SK-N-SH treated with all-trans-retinoic acid at 6 μM for 48 hours (cell line): ENCODE data around the gene LMTK2.
A peak's percentile ranks its signal among the peaks of the same experiment; 100 is the strongest.

Experiments used
- ATAC-seq: fragments of 200-7000 bp; cut with Tn5 transposase; 3 replicates; pipeline ENCODE4 v1.9.1; 2020; ENCODE audit warnings: mild to moderate bottlenecking, moderate library complexity
- ARNTL ChIP-seq: fragments of 450-650 bp; formaldehyde crosslinking; IDR thresholded peaks from 2 replicates; pipeline ENCODE4 v1.5.0; 2020; ENCODE audit warnings: low read depth, mild to moderate bottlenecking, moderate library complexity, borderline replicate concordance
- BACH2 ChIP-seq: fragments of 250-450 bp; sonication (Bioruptor Pico); IDR thresholded peaks from 2 replicates; pipeline ENCODE4 v1.9.0; 2021; ENCODE audit warnings: mild to moderate bottlenecking, borderline replicate concordance
- CSDC2 ChIP-seq: fragments of 250-450 bp; sonication (Bioruptor Pico); IDR thresholded peaks from 2 replicates; pipeline ENCODE4 v1.5.0; 2020; ENCODE audit warnings: mild to moderate bottlenecking, moderate library complexity
- ESRRG ChIP-seq: fragments of 250-450 bp; sonication (Bioruptor Pico); IDR thresholded peaks from 2 replicates; pipeline ENCODE4 v1.6.1; 2021; ENCODE audit warnings: mild to moderate bottlenecking
- ISL1 ChIP-seq: fragments of 250-450 bp; sonication (Bioruptor Pico); IDR thresholded peaks from 2 replicates; pipeline ENCODE4 v2.1.2; 2022; ENCODE audit warnings: mild to moderate bottlenecking, moderate library complexity
- OSR1 ChIP-seq: fragments of 250-450 bp; sonication (Bioruptor Pico); IDR thresholded peaks from 2 replicates; pipeline ENCODE4 v1.8.0; 2022; ENCODE audit warnings: moderate library complexity, mild to moderate bottlenecking, inconsistent platforms
- RARB ChIP-seq: fragments of 250-450 bp; sonication (Bioruptor Pico); IDR thresholded peaks from 2 replicates; pipeline ENCODE4 v1.8.0; 2021; ENCODE audit warnings: mild to moderate bottlenecking, moderate library complexity
- SNAI2 ChIP-seq: fragments of 250-450 bp; sonication (Bioruptor Pico); IDR thresholded peaks from 2 replicates; pipeline ENCODE4 v1.5.0; 2020; ENCODE audit warnings: mild to moderate bottlenecking, moderate library complexity
- TCF4 ChIP-seq: fragments of 250-450 bp; sonication (Bioruptor Pico); IDR thresholded peaks from 2 replicates; pipeline ENCODE4 v1.8.0; 2021; ENCODE audit warnings: mild to moderate bottlenecking, moderate library complexity, borderline replicate concordance
- TOX ChIP-seq: fragments of 250-450 bp; sonication (Bioruptor Pico); IDR thresholded peaks from 2 replicates; pipeline ENCODE4 v1.8.0; 2021; ENCODE audit warnings: mild to moderate bottlenecking, moderate library complexity, borderline replicate concordance
- ZFP3 ChIP-seq: fragments of 250-450 bp; sonication (Bioruptor Pico); IDR thresholded peaks from 2 replicates; pipeline ENCODE4 v1.5.0; 2020; ENCODE audit warnings: mild to moderate bottlenecking, moderate library complexity
- ZFP30 ChIP-seq: fragments of 450-650 bp; formaldehyde crosslinking; IDR thresholded peaks from 2 replicates; pipeline ENCODE4 v1.5.0; 2022; ENCODE audit warnings: mild to moderate bottlenecking, moderate library complexity
- ZNF565 ChIP-seq: fragments of 450-650 bp; formaldehyde crosslinking; conservative IDR thresholded peaks from 2 replicates; pipeline ENCODE4 v1.5.0; 2020; ENCODE audit warnings: low read depth, mild to moderate bottlenecking, moderate library complexity
- ZNF8 ChIP-seq: fragments of 450-650 bp; formaldehyde crosslinking; IDR thresholded peaks from 2 replicates; pipeline ENCODE4 v1.5.0; 2020; ENCODE audit warnings: mild to moderate bottlenecking, moderate library complexity
- TF ChIP-seq, protein P1 (sequence below): fragments of 250-450 bp; sonication (Bioruptor Pico); IDR thresholded peaks from 2 replicates; pipeline ENCODE4 v1.5.0; 2020; ENCODE audit warnings: mild to moderate bottlenecking, moderate library complexity
- TF ChIP-seq, protein P2 (sequence below): fragments of 250-450 bp; sonication (Bioruptor Pico); IDR thresholded peaks from 2 replicates; pipeline ENCODE4 v1.5.1; 2021; ENCODE audit warnings: mild to moderate bottlenecking, moderate library complexity
- TF ChIP-seq, protein P3 (sequence below): fragments of 250-450 bp; sonication (Bioruptor Pico); IDR thresholded peaks from 2 replicates; pipeline ENCODE4 v1.5.1; 2020; ENCODE audit warnings: low read depth, mild to moderate bottlenecking, moderate library complexity
- TF ChIP-seq, protein P4 (sequence below): fragments of 250-450 bp; sonication (Bioruptor Pico); IDR thresholded peaks from 2 replicates; pipeline ENCODE4 v1.8.0; 2020; ENCODE audit warnings: mild to moderate bottlenecking, moderate library complexity, borderline replicate concordance
- TF ChIP-seq, protein P5 (sequence below): fragments of 250-450 bp; sonication (Bioruptor Pico); IDR thresholded peaks from 2 replicates; pipeline ENCODE4 v1.8.0; 2021; ENCODE audit warnings: low read depth, mild to moderate bottlenecking, moderate library complexity, borderline replicate concordance

Gene LMTK2

DNA sequence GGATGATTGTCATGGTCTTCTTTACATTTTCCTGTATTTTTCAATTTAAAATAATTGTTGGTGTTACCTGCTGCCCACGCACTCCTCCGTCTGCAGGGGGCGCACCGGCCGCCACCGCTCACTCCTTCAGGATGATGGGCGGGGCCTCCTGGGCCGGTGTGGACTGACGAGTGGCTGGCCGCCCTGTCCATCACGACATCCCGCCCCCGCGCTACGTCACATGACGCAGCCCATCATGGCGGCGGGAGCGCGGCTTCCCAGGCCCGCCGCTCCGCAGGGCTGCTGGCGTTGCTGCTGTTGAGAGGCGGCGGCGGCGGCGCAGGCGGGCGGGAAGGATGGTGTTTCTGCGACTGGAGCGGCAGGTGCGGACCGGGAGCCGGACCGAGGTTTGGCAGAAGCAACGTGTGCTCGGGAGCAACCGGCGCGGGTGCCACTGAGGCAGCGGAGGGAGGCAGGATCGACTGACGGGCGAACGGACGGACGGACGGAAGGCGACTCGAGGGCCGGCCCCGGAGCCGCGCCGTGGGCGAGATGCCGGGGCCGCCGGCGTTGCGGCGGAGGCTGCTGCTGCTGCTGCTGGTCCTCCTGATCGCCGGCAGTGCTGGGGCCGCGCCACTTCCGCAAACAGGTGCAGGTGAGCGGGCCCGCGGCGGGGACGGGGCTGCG, at the start of gene LMTK2:
Gene LMTK2 (plus strand): TSS at position 216 of the 666 bp plus-strand sequence. CDS start 316 bp downstream, at position 532.
- TF ChIP-seq BACH2 (CRISPR knock-in tag) = no peak
- TF ChIP-seq ZNF565 = no peak
- no peak for TF ChIP-seq CSDC2 (CRISPR knock-in tag)
- TF ChIP-seq ZNF8 = no peak
- peak; percentile 99 for ATAC-seq

DNA sequence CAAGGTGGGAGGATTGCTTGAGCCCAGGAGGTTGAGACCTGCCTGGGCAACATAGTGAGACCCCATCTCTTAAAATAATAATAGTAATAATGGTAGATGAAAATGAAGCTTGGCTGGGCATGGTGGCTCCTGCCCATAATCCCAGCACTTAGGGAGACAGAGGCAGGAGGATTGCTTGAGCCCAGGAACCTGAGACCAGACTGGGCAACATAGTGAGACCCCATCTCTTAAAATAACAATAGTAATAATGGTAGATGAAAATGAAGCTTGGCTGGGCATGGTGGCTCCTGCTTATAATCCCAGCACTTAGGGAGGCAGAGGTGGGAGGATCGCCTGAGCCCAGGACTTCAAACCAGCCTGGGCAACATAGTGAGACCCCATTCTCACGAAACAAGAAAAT, 49.5 kb upstream of the LMTK2 start:
- TF ChIP-seq, protein P1, sequence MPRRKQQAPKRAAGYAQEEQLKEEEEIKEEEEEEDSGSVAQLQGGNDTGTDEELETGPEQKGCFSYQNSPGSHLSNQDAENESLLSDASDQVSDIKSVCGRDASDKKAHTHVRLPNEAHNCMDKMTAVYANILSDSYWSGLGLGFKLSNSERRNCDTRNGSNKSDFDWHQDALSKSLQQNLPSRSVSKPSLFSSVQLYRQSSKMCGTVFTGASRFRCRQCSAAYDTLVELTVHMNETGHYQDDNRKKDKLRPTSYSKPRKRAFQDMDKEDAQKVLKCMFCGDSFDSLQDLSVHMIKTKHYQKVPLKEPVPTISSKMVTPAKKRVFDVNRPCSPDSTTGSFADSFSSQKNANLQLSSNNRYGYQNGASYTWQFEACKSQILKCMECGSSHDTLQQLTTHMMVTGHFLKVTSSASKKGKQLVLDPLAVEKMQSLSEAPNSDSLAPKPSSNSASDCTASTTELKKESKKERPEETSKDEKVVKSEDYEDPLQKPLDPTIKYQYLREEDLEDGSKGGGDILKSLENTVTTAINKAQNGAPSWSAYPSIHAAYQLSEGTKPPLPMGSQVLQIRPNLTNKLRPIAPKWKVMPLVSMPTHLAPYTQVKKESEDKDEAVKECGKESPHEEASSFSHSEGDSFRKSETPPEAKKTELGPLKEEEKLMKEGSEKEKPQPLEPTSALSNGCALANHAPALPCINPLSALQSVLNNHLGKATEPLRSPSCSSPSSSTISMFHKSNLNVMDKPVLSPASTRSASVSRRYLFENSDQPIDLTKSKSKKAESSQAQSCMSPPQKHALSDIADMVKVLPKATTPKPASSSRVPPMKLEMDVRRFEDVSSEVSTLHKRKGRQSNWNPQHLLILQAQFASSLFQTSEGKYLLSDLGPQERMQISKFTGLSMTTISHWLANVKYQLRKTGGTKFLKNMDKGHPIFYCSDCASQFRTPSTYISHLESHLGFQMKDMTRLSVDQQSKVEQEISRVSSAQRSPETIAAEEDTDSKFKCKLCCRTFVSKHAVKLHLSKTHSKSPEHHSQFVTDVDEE (CRISPR knock-in tag) = no peak
- TF ChIP-seq ISL1 (CRISPR knock-in tag) (no peak), ZNF8 (no peak), ESRRG (no peak), OSR1 (CRISPR knock-in tag) (no peak), SNAI2 (CRISPR knock-in tag) (no peak), TCF4 (CRISPR knock-in tag) (no peak), ZNF565 (no peak), ARNTL (CRISPR knock-in tag) (no peak), BACH2 (CRISPR knock-in tag) (no peak), TOX (CRISPR knock-in tag) (no peak), ZFP30 (no peak), RARB (CRISPR knock-in tag) (no peak), CSDC2 (CRISPR knock-in tag) (no peak)
- TF ChIP-seq, protein P2, sequence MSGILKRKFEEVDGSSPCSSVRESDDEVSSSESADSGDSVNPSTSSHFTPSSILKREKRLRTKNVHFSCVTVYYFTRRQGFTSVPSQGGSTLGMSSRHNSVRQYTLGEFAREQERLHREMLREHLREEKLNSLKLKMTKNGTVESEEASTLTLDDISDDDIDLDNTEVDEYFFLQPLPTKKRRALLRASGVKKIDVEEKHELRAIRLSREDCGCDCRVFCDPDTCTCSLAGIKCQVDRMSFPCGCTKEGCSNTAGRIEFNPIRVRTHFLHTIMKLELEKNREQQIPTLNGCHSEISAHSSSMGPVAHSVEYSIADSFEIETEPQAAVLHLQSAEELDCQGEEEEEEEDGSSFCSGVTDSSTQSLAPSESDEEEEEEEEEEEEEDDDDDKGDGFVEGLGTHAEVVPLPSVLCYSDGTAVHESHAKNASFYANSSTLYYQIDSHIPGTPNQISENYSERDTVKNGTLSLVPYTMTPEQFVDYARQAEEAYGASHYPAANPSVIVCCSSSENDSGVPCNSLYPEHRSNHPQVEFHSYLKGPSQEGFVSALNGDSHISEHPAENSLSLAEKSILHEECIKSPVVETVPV (CRISPR knock-in tag) = no peak
- TF ChIP-seq, protein P3, sequence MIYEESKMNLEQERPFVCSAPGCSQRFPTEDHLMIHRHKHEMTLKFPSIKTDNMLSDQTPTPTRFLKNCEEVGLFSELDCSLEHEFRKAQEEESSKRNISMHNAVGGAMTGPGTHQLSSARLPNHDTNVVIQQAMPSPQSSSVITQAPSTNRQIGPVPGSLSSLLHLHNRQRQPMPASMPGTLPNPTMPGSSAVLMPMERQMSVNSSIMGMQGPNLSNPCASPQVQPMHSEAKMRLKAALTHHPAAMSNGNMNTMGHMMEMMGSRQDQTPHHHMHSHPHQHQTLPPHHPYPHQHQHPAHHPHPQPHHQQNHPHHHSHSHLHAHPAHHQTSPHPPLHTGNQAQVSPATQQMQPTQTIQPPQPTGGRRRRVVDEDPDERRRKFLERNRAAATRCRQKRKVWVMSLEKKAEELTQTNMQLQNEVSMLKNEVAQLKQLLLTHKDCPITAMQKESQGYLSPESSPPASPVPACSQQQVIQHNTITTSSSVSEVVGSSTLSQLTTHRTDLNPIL (CRISPR knock-in tag) = no peak
- no peak for ATAC-seq

DNA sequence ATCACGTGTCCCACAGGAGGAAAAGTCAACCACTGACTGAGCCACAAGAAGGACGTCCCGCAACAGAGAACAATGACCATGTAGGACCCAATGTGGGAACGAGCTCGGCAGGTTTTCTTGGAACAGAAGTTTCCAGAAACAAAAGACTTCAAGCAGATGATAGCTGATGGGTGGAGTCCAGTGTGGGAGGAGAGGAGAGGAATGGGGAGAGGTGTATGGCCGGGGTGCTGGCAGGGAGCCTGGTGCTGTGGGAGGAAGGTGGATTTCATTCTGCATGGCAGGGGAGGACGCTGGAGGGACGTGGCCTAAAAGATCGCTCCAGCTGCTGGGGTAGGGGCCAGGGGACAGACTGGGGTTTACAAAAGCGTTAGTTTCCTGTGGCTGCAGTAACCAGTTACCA, 48.5 kb upstream of the LMTK2 start:
- TF ChIP-seq, protein P1 (CRISPR knock-in tag) = no peak
- TF ChIP-seq ARNTL (CRISPR knock-in tag) = no peak
- no peak for TF ChIP-seq ZFP3 (CRISPR knock-in tag)
- TF ChIP-seq, protein P4, sequence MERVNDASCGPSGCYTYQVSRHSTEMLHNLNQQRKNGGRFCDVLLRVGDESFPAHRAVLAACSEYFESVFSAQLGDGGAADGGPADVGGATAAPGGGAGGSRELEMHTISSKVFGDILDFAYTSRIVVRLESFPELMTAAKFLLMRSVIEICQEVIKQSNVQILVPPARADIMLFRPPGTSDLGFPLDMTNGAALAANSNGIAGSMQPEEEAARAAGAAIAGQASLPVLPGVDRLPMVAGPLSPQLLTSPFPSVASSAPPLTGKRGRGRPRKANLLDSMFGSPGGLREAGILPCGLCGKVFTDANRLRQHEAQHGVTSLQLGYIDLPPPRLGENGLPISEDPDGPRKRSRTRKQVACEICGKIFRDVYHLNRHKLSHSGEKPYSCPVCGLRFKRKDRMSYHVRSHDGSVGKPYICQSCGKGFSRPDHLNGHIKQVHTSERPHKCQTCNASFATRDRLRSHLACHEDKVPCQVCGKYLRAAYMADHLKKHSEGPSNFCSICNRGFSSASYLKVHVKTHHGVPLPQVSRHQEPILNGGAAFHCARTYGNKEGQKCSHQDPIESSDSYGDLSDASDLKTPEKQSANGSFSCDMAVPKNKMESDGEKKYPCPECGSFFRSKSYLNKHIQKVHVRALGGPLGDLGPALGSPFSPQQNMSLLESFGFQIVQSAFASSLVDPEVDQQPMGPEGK = no peak
- no peak for TF ChIP-seq ESRRG
- TF ChIP-seq, protein P5, sequence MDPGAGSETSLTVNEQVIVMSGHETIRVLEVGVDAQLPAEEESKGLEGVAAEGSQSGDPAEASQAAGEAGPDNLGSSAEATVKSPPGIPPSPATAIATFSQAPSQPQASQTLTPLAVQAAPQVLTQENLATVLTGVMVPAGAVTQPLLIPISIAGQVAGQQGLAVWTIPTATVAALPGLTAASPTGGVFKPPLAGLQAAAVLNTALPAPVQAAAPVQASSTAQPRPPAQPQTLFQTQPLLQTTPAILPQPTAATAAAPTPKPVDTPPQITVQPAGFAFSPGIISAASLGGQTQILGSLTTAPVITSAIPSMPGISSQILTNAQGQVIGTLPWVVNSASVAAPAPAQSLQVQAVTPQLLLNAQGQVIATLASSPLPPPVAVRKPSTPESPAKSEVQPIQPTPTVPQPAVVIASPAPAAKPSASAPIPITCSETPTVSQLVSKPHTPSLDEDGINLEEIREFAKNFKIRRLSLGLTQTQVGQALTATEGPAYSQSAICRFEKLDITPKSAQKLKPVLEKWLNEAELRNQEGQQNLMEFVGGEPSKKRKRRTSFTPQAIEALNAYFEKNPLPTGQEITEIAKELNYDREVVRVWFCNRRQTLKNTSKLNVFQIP (CRISPR knock-in tag) = no peak
- TF ChIP-seq, all 23 proteins: peak for 0
- no peak for ATAC-seq
